Left hindlimb (tissue), 1 donor: Measurements from ENCODE around the gene TBPL1.
"Not testable (repeated sequence)": the region's sequence is repeated elsewhere in the genome, so short reads cannot be mapped to it uniquely, and the experiment has no call there.

ENCODE experiments used
- DNase-seq: peaks from one replicate; pipeline ENCODE4 v3.0.0-alpha.2; 2018

TBPL1 gene

DNA sequence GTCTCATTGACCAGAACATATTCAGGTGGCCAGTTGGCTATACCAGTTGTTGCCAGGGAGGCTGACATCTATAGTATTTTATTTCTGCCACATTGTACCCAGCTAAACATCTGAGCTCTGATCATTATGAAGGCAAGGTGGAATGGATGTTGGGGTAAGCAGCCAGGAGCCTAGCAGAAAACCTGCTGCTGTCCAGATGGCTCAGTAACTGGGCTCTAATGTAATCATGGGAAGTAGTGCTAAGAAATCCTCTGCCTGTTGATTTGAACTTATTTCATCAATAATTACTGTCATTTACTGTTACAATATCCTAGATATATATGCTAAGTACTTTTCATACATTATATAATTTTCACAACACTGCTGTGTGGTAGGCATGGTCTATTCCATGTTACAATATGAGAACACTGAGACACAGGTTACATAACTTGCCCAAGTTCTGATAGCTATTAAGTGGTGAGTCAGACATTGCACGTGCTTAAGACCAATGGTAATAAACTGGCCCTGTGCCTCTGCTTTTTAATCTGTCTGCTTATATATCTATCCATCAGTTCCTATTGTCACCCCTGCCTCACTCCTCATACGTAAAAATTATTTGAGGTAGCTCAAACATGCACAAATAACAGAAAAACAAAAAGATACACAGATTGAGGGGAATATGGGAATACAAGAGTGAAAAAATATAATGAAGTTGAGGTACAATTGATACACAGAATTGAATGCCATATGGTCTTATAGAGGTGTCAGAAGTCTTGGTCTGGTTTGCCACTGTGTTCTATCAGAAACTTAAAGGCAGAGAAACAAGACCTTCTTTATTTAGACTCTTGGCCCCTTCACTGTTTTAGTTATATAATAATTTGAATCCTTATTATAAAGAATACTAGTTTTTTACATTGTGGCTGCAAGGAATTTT is 25.2 kb downstream of the TBPL1 start:
- no peak for DNase-seq

DNA sequence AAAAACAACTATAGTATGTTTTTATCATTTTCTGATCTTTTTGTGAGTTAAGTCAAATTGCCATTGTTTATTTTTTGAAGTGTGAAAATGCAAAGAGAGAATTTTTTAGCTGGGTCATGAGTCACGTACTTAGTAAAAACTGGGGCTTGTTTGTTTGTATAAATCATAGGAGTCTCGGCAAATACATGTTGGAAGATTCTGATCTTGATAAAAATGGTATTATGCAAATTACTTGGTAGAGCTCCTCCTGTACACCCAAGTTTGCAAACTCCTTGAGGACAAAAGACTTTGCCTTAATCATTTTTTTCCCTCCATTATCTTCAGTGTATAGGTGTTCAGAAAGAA is 25.8 kb downstream of the TBPL1 start:
- DNase-seq = no peak

DNA sequence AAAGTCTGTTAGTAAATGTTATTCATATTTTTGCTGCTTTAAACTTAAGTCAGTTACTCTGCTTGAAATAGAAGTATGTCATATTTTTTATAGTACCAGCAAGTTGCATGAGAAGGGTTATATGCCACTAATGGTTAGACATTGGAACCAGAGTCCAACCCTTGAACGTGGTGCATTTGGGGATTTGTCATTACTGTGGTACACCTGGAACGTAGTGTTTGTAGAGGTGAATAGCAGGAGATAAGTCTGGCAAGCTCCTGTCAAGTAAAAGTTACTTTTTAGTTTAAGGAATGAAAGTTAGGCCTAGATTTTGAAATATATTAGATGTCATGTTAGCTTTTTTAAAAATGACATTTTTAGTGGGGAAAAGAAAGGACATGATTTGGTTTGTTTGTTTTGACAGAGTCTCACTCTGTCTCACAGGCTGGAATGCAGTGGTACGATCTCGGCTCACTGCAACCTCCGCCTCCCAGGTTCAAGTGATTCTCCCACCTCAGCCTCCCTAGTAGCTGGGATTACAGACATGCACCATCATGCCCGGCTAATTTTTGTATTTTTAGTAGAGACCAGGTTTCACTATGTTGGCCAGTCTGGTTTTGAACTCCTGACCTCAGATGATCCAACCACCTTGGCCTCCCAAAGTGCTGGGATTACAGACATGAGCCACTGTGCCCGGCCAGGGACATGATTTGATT is 26.4 kb downstream of the TBPL1 start:
- DNase-seq = not testable (repeated sequence)

DNA sequence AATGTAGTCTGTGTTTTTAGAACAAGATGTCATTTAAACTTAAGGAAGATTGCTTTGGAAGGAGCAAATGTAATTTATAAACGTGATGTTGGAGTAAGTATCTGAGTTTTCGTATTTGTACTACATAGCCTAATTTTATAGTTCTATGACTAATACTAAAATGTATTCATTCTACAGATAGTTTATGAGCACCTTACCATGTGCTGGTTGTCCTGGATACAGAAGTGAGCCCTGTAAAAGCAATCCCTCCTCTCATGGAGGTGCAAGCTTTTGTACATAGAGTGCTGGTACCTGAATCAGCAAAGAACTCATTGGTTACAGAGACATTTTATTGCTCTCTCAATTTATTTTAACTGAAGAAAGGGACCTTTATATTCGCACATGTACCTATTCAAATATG is 27.1 kb downstream of the TBPL1 start:
- DNase-seq = no peak

DNA sequence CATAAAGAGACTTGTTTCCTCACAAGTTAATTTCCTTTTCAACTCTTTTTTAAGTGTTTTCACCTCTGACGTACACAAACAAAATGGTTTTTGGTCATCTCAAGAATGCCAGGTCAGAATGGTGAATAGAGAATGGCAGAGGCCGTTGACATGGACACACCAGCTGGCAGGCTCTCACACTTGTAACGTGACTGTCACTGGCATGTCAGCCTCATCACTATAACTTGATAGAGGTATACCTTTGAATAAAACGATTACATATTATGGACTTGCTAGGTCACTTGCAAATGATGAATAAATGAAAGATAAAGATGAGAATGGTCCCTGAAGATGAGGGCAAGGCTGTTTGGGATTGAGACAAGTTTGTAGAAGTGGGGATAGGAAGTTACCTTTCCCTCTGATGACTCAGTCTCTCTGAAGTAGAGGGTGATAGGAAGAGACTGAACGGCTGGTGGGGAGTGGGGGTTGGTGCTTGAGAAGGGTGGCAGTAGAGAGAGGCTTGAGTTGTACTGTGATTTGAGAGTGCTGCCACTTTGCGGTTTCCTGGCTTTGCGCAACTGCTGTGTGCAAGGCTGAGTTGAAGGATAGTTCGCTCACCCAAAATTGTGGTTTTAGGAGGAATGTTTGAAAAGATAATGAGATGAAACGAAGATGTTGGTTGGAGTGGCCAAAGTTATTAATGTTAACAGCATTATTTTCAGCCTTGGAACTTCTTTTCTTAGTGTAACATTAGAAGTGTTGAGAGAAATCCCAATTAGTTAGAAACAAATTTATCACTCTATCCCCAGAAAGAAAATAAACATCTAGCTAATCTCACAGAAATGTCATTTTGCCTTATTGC is 30.3 kb downstream of the TBPL1 start:
- DNase-seq = no peak

DNA sequence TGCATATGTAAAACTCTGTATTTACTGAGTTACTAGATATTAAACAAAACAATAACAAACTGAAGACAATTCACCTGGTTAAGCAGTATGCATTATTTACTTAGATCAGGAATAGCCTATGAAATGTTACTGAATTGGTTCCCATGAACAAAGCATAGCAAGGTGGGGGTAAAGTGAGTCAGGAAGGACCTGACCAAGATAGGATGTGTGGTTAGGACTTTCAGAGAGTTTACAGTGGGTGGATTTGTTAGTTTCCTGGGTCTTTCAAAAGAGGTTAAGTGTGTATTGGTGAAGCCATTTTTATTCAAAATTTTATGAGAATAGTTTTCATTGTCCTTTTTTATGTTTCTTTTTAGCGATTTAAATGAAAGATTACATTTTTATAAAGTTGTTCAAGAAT is 32.9 kb downstream of the TBPL1 start:
- no peak for DNase-seq

DNA sequence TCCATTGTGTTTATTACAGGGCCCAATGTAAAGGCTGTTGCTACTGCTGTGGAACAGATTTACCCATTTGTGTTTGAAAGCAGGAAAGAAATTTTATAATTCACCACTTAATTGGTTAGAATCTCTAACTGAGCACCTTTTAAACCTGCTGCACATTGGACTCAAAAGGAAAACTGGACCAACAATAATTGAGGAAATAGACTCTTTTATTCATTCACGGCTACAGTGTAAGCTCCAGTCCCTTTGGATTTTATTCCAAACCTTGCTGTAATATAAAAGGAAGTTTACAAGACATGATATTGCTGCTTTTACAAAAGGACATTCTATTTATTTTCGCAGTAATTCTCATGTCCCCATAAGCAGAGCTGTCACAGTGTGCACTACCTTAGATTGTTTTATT is 33.9 kb downstream of the TBPL1 start:
- no peak for DNase-seq

DNA sequence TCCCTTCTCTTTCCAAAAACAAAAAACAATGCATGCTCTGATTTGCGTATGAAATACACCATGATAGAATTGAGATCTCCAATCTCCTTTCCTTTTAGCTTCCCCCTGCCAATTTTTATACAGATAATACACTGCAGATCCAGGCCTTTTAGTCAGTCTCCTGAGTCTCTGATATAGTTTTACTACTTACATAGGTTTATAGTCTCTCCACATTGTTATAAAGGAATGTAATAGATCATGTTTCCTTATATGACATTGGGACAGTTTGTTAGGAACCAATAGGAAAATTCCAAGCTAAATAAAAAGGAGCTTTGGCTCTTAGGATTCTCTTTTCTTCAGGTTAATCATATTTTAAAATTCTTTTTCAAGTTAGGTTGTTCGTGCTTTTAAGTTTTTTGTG is 36.5 kb downstream of the TBPL1 start:
- DNase-seq = no peak

DNA sequence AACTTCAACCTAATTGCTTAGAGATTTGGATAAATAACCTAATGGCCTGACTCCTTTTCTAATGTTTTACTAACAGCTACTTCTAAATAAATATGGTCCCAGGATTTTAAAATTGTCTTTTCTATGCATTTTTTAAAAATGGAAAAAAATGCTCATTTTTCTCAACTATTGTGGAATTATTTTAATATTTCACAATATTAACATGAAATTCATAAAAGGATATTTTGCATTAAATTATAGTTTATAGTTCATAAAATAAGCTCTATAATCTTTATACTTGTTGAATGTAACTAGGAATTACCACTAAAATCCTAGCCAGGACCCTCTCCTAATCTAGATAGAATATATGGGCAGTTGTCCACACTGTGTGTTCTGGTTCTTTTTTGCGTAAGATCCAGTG is 37.3 kb downstream of the TBPL1 start:
- DNase-seq = no peak

DNA sequence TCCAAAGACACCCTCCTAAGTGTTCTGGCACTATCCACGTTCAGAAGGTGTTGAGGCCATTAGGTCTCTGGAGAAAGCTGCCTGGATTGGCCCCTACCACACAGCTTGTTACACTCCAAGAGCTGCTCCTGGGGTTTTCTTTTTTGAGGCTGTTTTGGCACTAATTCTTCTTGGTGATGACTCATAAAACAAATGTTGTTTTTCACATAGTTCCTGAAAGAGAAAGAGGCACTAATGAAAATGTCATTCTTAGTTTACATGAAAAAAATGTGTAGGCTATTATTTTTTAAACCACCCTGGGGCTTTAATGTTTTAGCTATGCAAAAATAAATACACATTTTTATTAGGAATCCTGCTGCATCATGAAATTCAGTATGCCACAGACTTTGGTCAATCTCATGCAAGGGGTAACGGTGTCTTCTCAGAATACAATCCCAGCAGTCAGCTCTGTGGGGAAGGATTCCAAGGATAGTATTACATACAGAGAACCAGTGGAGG is 38.1 kb downstream of the TBPL1 start:
- DNase-seq = no peak

DNA sequence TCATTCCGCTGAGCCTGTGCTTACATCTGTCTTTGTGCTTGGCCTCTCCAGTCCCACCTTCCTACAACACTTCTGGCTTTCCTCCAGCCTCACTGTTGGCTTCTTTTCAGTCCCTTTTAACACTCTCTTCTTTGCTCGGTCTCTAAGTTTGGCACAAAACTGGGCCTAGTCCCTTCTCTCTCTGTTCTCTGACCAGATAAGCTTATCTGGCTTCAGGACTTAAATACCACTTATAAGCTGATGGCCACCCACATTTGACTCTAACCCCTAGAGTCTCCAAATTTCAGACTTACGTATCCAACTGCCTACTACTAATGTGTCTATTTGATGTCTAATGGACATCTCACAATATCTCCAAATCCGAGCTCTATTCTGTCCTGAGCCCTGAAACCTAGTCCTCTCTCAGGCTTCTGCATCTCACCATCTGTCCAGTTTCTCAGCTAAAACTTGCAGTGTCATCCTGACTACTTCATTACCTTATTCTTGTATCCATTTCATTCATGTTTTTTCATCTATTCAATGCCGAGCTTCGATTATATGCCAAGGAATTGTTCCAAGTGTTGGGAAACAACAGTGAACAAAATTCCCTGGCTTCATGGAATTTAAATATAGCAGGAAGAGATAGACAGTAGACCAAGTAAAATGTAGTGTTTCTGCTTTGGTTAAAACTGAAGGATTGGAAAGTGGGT is 40.1 kb downstream of the TBPL1 start:
- DNase-seq = no peak

DNA sequence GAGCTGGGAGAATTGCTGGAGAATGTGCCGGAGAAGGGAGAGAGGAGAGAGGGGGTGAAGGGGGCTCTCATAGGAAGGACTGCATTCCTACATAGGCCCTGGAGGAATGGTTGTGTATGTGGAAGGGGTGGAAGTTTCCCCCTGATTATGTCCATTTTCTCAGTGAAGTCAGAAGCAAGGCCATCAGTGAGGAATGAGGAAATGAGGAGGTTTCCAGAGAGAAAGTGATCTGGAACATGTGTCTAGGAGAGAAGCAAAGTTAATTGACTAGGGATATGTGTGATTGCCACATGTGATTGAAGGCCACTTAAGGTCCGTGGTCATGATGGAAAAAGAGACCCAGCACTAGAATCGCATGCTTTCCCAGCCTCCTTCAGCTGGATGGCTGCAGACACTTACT is 42.3 kb downstream of the TBPL1 start:
- no peak for DNase-seq

DNA sequence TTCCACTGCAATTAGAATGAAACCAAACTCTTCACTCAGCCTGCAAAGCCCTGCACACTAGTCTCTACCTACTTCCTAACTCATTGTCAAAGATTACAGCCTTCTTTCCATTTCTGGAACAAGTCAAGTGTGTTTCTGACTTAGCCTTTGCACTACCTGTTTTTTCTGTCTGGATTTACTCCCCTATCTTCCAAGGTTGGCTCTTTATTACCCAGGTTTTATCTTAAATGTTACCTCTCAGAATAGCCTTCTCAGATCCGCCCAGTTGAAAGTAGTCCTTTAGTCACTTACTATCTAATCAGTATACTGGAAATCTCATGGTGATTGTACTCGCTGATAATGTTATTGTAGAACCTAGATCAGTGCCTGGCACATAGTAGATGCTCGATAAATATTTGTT is 42.7 kb downstream of the TBPL1 start:
- no peak for DNase-seq

DNA sequence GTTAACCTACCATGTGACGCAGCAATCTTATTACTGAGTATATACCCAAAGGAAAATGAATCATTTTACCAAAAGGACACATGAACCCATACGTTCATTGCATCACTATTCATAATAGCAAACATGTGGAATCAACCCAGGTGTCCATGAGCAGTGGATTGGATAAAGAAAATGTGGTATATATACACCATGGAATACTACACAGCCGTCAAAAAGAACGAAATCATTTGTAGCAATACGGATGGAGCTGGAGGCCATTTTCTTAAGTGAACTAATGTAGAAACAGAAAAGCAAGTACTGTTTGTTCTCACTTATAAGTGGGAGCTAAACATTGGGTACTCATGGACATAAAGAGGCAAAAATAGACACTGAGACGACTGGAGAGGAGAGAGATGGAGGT is 44.2 kb downstream of the TBPL1 start:
- no peak for DNase-seq

DNA sequence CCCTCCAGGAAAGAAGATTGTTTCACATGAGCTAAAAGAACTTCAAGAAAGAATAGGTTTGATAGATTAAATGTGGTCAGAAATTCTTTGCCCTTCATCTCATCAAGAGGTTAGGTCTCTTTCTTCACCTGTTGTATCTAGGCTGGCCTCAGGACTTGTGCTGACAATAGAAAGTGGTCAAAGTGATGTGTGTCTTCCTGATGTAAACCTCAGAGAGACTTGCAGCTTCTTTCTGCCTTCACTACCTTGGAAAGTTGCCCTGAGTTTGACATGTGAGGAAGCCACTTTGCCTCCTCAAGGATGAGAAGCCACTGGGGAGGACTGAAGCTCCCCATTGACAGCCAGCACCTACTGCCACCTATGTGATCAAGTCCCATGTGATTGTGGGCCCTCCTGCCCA is 46.3 kb downstream of the TBPL1 start:
- no peak for DNase-seq

DNA sequence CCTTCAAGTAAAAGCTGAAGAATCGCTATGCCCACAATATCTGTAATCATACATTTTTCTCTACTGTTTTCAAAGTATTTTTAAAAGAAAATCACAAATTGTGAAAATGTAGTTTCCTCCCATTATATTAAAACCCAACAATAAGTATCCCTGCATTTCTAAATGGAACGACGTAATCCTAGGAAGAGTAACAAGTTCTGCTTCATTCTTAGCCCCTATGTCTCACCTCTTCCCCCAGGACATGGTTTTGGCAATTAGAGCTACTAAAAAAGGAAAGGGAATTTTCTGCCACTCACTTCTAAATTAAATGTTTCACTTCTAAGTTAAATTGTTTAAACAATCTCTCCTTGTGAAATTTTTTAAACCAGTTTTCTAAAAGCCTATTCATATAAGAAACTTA is 47.4 kb downstream of the TBPL1 start:
- DNase-seq = no peak

DNA sequence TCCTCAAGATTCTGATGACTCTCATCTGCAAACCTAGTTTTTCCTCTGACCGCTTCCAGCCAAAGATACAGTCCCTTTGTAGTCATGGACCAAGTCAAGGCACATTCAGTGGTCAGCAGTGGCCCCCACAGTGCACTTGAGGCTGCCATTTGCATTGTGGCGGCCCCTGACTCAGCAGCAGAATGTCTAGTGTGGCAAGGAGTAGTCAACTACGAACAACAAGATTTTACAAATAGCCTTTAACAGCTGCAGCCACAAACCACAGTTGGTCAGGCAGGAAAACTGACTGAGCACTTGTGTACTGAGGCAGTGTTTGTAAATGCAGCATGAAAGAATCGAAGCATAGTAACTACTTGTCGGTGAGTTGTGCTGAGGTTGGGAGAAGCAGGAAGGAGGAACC is 49.8 kb downstream of the TBPL1 start:
- peak; percentile 48 for DNase-seq

DNA sequence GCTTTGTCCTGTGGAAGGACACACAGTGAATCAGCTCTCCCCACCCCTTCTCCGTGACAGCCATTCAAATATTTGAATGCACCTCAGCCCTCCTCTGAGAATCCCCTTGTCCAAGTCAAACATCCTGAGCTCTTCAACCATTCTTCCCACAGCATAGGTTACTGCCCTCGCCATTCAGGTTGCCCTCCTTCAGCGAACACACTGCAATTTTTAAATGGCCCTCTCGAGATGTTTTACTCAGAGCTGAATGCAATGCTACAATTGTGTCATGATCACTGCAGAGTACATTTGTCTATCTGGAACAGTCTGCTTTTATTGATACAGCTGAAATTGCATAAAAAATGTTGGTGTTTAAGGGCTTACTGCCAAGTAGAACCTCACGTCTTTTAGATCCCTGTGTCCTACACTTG is 50.5 kb downstream of the TBPL1 start:
- no peak for DNase-seq

DNA sequence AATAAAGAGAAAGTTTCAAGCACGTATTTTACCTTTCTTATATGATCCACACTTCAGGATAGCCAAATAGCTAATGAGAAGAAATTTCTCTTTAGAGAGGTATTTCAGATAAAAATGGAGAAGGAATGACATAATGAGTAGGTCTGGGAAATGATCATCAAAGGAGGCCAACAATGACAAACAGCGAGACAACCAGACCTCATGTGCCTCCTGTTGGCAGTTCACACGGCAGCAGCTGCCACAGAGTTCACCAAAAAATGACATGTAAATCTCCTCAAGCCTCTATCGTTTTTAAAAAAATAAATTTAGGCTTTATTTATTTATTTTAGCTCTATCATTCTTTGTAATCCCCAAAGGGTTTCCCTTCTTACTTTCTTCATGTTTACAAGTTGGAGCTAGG is 51.7 kb downstream of the TBPL1 start:
- no peak for DNase-seq

DNA sequence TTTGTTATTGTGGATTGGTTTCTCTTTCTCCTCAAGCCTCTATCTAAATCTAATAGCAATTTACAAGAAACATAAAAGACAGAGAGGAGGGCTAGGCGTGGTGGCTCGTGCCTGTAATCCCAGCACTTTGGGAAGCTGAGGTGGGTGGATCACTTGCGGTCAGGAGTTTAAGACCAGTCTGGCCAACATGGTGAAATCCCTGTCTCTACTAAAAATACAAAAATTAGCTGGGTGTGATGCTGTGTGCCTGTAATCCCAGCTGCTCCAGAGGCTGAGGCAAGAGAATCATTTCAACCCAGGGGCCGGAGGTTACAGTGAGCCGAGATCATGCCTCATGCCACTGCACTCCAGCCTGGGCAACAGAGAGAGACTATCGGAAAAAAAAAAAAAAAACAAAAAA is 52.8 kb downstream of the TBPL1 start:
- DNase-seq = no peak

DNA sequence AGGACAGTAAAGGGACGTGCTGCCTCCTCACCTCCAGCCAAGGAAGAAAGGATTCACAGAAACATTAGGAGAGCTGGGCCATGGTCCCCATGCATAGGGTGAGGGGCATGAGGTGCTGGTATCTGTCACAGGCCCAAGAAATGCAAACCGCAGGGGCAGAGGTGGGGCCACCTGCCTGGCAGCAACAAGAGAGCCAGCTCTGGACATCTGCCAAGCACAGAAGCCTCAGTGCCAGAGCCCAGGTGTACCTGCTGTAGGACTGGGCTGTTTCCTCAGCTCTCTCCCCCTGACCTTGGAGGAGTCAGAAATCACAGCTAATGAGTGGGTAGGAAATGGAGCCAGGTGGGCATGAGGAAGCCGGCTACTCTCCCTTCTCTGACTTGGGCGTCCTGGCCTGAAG is 54.1 kb downstream of the TBPL1 start:
- DNase-seq = no peak

DNA sequence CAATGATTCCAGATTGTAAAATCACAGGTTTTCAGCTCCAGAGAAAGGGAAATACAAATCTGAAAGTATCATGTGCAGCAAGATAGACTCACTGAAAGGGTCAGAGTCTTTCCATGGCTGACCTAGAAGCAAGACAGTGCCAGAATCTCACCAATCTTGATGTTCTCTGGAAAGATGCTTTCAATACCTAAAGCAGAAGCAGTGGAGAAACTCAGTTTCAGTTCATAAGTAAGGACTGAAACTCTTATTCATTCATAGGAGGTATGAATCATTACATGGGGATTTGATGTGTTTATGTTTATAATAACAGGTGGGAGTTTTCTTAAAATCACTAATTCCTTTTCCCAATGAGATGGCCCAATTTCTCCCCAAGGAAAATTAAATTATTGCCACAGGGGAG is 56.9 kb downstream of the TBPL1 start:
- no peak for DNase-seq

DNA sequence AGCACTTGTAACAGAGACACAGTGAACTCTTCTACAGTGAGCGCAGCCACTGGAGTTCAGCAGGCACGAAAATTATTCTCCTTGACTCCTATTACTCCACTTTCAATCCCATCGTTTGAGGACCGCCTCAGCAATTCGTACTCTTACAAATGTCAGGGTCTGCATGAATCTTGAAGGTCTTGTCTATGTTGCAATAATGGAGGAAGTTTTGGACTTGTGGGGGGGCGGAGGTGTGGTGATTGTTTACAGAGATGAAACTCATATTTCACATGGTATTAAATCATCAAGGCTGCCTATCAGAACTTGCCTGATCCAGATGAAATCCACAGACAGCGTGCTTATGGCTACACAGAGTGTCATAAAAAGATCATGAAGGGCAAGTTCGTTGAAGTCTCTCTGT is 57.4 kb downstream of the TBPL1 start:
- DNase-seq = no peak
